Gastroesophageal sphincter (tissue), 4 donors: Measurements from ENCODE around the gene CHIC2. TPM values are rescaled to one million over a fixed set of nuclear protein-coding genes. Genes with fewer than 3 reads are reported as not detected.
A peak's percentile ranks its signal among the peaks of the same experiment; 100 is the strongest.

Experiments used
- ATAC-seq: fragments of 150-250 bp; one replicate; pipeline ENCODE4 v1.9.1; 2016; ENCODE audit warnings: mild to moderate bottlenecking, moderate library complexity
- H3K27ac ChIP-seq, 4 donors: fragments of 200-600 bp; sonication (generic) in 3 of 4; 1 replicate in 3 of 4; 2 replicates in 1 of 4; pipeline ENCODE4 v1.5.1; 2016 to 2019
- H3K27me3 ChIP-seq: fragments of 200-600 bp; sonication (generic); one replicate; pipeline ENCODE4 v1.5.1; 2019
- H3K36me3 ChIP-seq, 2 donors: fragments of 200-600 bp; sonication (generic); one replicate each; pipeline ENCODE4 v1.5.1; 2019; ENCODE audit warnings: control low read depth in 1 of 2
- H3K4me1 ChIP-seq, 3 donors: fragments of 200-600 bp; sonication (generic); 1 replicate in 2 of 3; 2 replicates in 1 of 3; pipeline ENCODE4 v1.5.1; 2016 to 2019; ENCODE audit warnings: control low read depth in 2 of 3
- H3K4me3 ChIP-seq, 2 donors: fragments of 200-600 bp; sonication (generic); one replicate each; pipeline ENCODE4 v1.5.1; 2019; ENCODE audit warnings: mild to moderate bottlenecking in 1 of 2, moderate library complexity in 1 of 2
- H3K9me3 ChIP-seq, 3 donors: fragments of 200-600 bp; sonication (generic); one replicate each; pipeline ENCODE4 v1.5.1; 2017 to 2019; ENCODE audit warnings: control low read depth in 2 of 3
- EP300 ChIP-seq: sonication (generic); formaldehyde crosslinking; IDR thresholded peaks from one replicate; pipeline ENCODE4 v1.6.1; 2017; ENCODE audit warnings: antibody characterized with exemption, mild to moderate bottlenecking
- POLR2A ChIP-seq, 2 donors: fragments of 450-650 bp; IDR thresholded peaks; one replicate each; pipeline ENCODE4 v1.6.1; 2017; ENCODE audit warnings: antibody characterized with exemption in 2 of 2, mild to moderate bottlenecking in 2 of 2, moderate library complexity in 1 of 2
- POLR2AphosphoS5 ChIP-seq: sonication (generic); formaldehyde crosslinking; IDR thresholded peaks from one replicate; pipeline ENCODE4 v1.6.1; 2017; ENCODE audit warnings: antibody characterized with exemption
- WGBS, 2 donors: methylation state at CpG; one replicate each; pipeline ENCODE4 v1.1.5; 2018; ENCODE audit warnings: low coverage in 1 of 2; 5-methylcytosine and 5-hydroxymethylcytosine counted together
- total RNA-seq, 4 donors: library from RNA; depleted of rRNA; stranded (reverse); fragments of >200 nt; gene quantifications; one replicate each; pipeline ENCODE4 v1.1.0, GENCODE V29; 2016
- TF ChIP-seq, protein P1 (sequence below), 4 experiments: fragments of 200-600 bp in 2 of 4; fragments of 450-650 bp in 2 of 4; sonication (generic) in 1 of 4; IDR thresholded peaks; one replicate each; pipeline ENCODE4 v1.5.1; 2017 to 2019; ENCODE audit warnings: antibody characterized with exemption in 4 of 4, mild to moderate bottlenecking in 2 of 4, moderate library complexity in 2 of 4

The CHIC2 gene
- total RNA-seq, 4 donors from 2014 or later, result 25.0 to 37.7 (median 29.2) TPM

DNA sequence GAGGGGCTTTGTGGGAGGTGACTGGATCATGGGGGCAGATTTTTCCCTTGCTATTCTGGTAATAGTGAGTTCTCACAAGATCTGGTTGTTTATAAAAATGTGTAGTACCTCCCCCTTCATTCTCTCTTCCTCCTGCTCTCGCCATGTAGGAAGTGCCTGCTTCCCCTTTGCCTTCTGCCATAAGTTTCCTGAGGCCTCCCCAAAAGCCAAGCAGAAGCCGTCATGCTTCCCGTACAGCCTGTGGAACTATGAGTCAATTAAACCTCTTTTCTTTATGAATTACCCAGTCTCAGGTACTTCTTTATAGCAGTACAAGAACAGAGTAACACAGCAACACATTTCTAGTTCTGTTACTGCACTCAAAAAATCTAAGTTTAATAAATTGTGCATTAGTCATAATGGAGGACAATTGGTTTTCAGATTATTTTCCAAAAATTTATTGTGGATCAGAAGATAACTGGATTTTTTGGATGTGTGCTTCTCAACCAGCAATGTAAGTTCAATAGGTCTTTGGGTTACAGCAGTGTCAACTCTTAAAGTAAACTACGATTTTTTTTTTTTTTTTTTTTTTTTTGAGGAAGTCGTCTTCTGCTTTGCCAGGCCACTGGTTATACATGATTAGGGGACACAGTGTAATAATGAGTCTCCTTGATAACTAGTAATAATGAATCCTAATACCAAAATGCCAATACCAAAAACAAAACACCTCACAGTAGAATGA, 69.9 kb downstream of the CHIC2 start:
- no peaks in the 10 kb centered on the region for H3K27me3 ChIP-seq
- ATAC-seq, result no peak
- no peaks in the 10 kb centered on the region for H3K9me3 ChIP-seq
- WGBS, 2 donors, result 79 to 83% methylated on average over 4 to 5 of the region's 5 CpGs
- peaks cover 0 to 25% (median 4%) of the 10 kb centered on the region in 3 donors for H3K4me1 ChIP-seq
- H3K36me3 ChIP-seq, result peaks cover 0 to 5% of the 10 kb centered on the region in 2 donors
- H3K4me3 ChIP-seq, result no peak overlapping the region
- H3K27ac ChIP-seq, result no peak overlapping the region
- TF ChIP-seq, protein P1, sequence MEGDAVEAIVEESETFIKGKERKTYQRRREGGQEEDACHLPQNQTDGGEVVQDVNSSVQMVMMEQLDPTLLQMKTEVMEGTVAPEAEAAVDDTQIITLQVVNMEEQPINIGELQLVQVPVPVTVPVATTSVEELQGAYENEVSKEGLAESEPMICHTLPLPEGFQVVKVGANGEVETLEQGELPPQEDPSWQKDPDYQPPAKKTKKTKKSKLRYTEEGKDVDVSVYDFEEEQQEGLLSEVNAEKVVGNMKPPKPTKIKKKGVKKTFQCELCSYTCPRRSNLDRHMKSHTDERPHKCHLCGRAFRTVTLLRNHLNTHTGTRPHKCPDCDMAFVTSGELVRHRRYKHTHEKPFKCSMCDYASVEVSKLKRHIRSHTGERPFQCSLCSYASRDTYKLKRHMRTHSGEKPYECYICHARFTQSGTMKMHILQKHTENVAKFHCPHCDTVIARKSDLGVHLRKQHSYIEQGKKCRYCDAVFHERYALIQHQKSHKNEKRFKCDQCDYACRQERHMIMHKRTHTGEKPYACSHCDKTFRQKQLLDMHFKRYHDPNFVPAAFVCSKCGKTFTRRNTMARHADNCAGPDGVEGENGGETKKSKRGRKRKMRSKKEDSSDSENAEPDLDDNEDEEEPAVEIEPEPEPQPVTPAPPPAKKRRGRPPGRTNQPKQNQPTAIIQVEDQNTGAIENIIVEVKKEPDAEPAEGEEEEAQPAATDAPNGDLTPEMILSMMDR (IDR thresholded peaks at IDR 0.05), result no peak
- TF ChIP-seq POLR2A (IDR thresholded peaks at IDR 0.05) (no peak), POLR2AphosphoS5 (no peak), EP300 (no peak)

DNA sequence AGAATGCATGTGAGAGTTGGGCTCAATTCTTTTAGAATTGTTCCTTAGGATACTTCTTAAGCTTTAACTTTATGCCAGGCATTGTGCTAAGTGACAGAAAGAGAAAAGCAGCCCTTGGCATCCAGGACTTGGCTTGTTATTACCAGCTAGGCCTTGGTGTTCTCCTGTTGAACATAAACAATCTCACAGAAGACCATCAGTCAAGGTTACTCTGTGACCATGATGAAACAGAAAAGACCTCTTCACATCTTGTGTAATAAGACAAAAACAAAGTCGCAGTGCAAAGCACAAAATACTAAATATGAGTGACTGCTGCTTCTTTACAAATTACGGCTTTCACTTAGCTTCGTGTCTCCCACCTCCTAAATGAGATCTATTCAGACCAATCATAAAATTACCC, 71.6 kb downstream of the CHIC2 start:
- Histone ChIP-seq H3K36me3 (no peaks in the 10 kb centered on the region), H3K4me1 (peaks cover 0 to 25% (median 4%) of the 10 kb centered on the region in 3 donors), H3K9me3 (no peaks in the 10 kb centered on the region), H3K27me3 (no peaks in the 10 kb centered on the region), H3K4me3 (no peak overlapping the region), H3K27ac (peak overlapping the region in 2 of 4 donors; percentile 23 to 47)
- 93% methylated on average over 3 of the region's 3 CpGs; no CpG with 5 or more reads in 1 of the 2 donors for WGBS, 2 donors
- ATAC-seq, result peak; percentile 82
- peak; percentile 56 for TF ChIP-seq POLR2AphosphoS5
- TF ChIP-seq, protein P1 (IDR thresholded peaks at IDR 0.05), result no peak
- TF ChIP-seq POLR2A (IDR thresholded peaks at IDR 0.05), result no peak

DNA sequence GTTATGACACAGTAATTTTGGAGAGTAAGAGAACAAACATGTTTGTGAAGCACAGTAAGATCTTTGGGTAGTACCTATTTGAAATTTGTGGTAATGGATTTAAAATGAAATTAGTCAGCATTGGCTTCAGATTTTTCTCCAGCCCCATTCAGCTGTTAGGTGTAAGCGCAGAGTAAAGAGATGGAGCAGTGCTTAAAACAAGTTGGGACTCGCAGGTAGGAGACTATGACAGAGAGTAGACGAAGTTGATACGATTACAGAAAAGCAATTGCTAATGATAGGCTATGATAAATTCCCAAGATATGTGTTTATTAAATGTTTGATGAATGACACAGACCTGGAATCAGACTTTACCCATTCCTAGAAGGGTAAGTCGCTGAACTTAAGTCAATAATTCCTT, 72.6 kb downstream of the CHIC2 start:
- no peak for ATAC-seq
- Histone ChIP-seq H3K4me1 (peaks cover 0 to 25% (median 4%) of the 10 kb centered on the region in 3 donors), H3K9me3 (no peaks in the 10 kb centered on the region), H3K27ac (no peak overlapping the region), H3K36me3 (no peaks in the 10 kb centered on the region), H3K27me3 (no peaks in the 10 kb centered on the region), H3K4me3 (no peak overlapping the region)
- no peak for TF ChIP-seq POLR2AphosphoS5
- TF ChIP-seq EP300, result no peak
- TF ChIP-seq POLR2A (IDR thresholded peaks at IDR 0.05), result no peak
- TF ChIP-seq, protein P1 (IDR thresholded peaks at IDR 0.05), result no peak
- 93 to 94% methylated on average over 5 of the region's 5 CpGs for WGBS, 2 donors

DNA sequence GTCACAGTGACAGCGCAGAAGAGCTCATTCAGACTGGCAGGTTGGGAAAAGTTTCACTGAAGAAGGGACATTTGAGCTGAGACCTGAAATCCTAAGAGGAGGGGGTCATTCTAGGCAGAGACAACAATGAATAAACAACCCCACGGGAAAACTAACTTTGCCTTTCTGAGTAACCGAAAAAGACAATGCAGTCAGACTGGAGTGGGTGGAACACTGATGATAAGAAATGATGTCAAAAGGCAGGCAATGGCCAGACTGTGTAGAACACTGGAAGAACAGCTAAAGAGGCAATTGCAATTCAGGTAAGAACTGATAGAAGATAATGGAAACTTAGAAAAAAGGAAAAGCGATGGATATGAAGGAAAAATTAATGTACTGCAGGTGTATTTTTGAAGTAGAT, 73.8 kb downstream of the CHIC2 start:
- no peak for ATAC-seq
- no peaks in the 10 kb centered on the region for H3K9me3 ChIP-seq

More for the DNA sequence above, 73.8 kb downstream of the CHIC2 start:
- TF ChIP-seq EP300 (no peak), POLR2AphosphoS5 (no peak), POLR2A (IDR thresholded peaks at IDR 0.05) (no peak)
- TF ChIP-seq, protein P1 (IDR thresholded peaks at IDR 0.05), result no peak
- Histone ChIP-seq H3K27me3 (no peaks in the 10 kb centered on the region), H3K4me1 (peaks cover 0 to 25% (median 4%) of the 10 kb centered on the region in 3 donors), H3K27ac (no peak overlapping the region), H3K36me3 (no peaks in the 10 kb centered on the region), H3K4me3 (no peak overlapping the region)
- WGBS, 2 donors, result 62 to 84% methylated on average over 4 of the region's 4 CpGs
